Activated CD8-positive, alpha-beta memory T cell treated with anti-CD3 and anti-CD28 coated beads, Interleukin-2, amount 50 U/mL, for 1 hour (primary cell): Measurements from ENCODE around the gene COLQ.
"Not testable (repeated sequence)": the region's sequence is repeated elsewhere in the genome, so short reads cannot be mapped to it uniquely, and the experiment has no call there.

Source experiments
- DNase-seq: peaks from one replicate; pipeline ENCODE4 v3.0.0-alpha.2; 2020; ENCODE audit errors: extremely low read depth

The COLQ gene

DNA sequence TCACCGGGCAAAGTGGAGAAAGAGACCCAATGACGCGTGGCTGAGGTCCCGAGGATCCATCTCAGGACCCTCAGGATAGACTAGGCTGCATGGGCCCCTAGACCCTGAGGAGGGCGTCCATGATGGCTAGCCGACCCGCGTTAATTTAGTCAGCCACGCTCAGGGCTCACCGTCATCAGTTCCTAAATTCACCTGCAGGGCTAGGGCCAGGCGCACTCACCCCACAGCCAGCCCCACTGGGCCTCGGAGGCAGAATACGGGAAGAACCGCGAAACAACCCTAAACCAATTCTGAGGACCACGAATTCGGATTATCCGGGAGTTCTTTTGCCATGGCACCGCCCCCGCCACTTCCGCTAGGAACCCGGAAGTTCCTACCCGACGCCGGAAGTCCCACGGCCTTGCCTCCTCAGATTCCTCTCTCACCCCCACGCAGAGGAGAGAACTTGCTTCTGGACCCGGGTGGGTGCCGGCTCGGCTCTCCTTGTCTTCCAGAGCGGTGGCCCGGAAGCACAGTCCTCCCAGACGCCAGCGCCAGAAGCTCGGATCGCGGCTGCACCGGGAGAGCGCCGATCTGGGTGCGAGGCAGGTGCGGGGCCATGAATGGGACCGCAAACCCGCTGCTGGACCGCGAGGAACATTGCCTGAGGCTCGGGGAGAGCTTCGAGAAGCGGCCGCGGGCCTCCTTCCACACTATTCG lies 94.2 kb downstream of the COLQ start, which contains the start of the genes EAF1 and METTL6:
Gene EAF1 (plus strand): TSS at position 417 of the 699 bp plus-strand sequence. CDS start 182 bp downstream, at position 599.
Gene METTL6 (minus strand): TSS at position 363 of the 699 bp plus-strand sequence. CDS start 1,033 bp downstream, outside the sequence.
- DNase-seq: peak; percentile 53

DNA sequence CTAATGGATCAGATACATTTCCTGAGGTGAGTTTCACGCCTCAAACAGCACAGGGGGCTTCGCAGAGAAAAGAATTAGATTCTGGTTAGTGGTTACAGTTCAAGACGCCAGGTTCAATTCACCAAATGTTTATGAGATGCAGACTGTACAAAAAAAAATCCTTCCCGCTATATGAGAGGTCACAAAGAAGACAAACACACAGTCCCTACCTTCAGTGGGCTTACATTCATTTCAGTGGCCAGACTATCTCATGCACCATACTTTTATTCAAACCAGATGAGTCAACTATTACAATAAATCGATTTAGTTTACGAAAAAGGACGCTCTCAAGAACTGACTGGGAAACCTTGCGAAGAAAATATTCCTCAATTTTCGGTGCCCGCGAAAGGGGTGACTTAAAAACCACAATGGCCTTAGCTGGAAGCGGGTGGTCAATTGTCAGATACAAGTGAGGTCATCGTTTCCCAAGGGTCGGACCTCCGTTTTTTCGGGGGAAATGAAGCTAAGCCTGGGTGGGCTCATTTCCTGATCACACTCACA lies 94.9 kb downstream of the COLQ start:
- DNase-seq: no peak

DNA sequence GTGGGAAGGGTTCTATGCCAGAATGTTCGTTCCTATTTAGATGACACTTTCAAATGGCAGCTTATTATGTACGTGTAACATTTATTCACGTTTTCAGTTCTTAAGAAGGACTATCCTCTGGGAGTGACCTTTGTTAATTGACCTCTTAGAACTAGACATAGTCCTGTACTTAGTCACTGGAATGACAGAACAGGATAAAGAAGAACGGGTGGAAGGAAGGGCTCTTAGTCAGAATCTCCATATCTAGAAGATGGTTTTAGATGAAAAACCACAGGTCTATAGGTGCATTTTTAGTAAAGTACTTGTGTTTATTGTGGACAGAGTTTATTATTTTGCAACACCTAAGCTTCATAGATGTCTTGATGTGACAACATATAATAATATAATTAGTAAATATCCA lies 100.6 kb downstream of the COLQ start:
- no peak for DNase-seq

DNA sequence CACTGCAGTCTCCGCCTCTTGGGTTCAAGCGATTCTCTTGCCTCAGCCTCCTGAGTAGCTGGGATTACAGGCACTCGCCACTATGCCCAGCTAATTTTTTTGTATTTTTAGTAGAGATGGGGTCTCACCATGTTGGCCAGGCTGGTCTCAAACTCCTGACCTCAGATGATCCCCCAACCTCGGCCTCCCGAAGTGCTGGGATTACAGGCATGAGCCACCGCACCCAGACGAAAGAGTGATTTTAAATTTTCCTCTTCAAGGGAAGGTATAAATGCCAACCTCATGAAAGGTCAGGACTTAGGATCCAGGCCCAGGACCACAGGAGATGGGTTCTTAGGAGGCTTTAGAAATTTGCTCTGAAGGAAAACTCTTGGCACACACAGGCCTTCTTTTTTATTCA lies 110.5 kb downstream of the COLQ start:
- DNase-seq: not testable (repeated sequence)

DNA sequence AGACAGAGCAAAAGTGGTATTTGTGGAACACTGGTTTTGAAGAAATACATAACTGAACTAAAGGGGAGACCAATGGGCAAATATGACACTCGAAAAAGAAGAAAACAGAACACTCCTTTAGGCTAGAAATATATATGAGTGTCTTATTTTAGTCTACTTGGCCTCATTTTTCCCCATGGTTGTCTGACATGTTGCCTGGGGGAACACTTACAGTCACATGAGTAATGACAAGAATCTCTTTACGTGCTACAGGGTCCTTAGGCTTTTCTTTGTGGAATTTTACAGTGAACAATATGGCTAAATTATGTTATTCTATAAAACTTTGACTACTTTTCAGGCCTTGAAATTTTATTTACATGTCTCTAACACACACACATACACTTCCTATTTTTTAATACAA lies 111.7 kb downstream of the COLQ start:
- no peak for DNase-seq

DNA sequence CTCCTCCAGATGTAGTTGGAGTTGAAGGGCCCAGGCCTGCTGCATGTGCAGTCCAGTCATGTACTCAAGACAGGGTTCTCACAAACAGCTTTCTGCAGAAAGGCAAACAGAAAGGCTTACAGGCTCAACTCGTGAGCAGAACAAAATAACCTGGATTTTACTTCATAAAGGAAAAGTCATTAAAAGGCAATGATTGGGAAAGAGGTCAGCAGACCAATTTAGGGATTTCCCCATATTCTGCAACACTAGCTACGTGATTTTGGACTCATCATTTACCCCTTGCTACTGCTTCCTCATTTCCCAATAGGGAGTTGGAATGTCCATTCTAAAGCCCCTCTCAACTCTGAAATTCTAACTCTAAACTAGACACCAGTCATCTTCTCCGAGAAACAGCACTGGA lies 112.3 kb downstream of the COLQ start:
- no peak for DNase-seq

DNA sequence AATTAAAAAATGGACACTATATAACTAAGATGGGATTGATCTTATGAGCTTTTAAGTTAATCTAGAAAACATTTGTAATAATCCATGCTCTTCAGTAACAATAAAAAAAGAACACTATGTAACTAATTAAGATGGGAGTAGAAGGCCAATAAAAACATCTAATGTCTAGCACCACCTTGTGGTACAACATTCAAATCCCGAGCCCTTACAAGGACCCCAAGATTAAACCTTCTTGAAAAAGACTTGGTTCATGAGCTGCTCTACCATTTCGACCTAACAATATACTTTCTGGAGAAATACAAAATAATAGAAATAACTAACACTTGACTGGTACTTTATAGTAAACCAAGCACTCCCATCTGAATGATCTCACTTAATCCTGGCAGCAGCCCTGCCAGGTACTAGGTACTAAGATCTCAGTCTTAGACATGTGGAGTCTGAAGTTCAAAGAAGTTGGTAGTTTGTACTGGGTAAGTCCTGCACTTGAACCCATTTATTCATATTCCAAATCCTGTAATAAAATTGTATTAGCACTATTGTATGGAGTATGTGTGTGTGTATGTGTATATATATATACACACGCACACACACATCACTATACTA lies 116.0 kb downstream of the COLQ start:
- no peak for DNase-seq

DNA sequence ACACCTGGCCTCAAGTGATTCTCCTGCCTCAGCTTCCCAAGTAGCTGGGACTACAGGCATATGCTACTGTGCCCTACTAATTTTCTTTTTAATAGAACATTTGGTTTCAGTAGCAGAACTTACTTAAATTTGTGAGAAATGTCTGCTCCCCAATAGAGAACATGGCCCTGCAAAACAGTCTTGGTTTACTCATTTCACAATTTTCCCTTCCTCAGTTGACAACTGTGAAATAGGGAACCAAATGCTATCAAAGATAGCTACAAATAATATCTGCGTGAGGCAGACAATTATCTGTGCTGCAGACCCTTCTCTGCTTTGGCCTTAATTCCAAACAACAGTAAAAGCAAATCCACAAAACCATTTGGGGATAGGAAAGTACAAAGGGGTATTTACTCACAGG lies 116.7 kb downstream of the COLQ start:
- DNase-seq: no peak

DNA sequence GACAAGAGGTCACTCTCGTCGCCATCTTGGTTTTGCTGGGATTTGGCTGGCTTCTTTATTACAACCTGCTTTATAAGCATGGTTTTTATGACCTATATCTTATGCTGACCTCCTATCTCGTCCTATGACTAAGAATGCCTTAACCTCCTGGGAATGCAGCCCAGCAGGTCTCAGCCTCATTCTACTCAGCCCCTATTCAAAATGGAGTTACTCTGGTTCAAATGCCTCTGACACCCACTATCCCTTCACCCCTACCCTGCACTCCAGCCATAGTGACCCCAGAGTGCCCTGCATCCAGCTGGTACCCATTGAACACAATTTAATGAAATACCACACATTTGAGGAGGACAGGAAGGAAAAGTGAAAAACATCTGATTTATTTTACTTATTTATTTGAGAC lies 117.5 kb downstream of the COLQ start:
- DNase-seq: no peak

DNA sequence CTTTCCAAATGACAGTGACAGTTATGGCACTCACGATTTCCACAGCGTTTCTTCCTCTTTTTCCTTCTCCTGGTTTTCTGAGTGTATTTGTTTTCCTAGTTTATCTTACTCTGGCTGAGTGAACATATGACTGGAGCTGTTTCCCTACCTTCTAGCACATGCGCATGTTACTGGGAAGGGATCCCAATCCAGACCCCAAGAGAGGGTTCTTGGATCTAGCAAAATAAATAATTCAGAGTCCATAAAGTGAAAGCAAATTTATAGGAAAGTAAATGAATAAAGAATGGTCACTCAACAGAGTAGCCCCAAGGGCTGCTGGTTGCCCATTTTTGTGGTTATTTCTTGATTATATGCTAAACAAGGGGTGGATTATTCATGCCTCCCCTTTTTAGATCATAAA lies 118.0 kb downstream of the COLQ start:
- no peak for DNase-seq

DNA sequence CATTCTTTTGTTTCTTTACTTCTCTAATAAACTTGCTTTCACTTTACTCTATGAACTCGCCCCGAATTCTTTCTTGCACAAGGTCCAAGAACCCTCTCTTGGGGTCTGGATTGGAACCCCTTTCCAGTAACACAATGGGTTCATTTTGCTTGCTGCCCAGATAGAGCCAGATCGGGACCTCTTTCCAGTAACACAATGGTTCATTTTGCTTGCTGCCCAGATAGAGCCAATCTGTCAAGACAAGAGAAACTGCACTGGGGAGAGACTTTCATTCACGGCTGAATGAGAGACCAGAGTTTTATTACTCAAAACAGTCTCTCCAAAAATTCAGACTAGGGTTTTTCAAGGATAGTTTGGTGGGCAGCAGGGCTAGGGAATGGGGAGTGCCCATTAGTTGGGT lies 119.6 kb downstream of the COLQ start:
- no peak for DNase-seq
